Bone marrow (tissue), 2 donors: ENCODE measurements around the gene ERVH48-1.
"Not testable (repeated sequence)": the region's sequence is repeated elsewhere in the genome, so short reads cannot be mapped to it uniquely, and the experiment has no call there.

Source experiments
- DNase-seq, 2 donors: peaks; one replicate each; lab custom pipeline; 2025; lab: John Stamatoyannopoulos, UW

The ERVH48-1 gene

DNA sequence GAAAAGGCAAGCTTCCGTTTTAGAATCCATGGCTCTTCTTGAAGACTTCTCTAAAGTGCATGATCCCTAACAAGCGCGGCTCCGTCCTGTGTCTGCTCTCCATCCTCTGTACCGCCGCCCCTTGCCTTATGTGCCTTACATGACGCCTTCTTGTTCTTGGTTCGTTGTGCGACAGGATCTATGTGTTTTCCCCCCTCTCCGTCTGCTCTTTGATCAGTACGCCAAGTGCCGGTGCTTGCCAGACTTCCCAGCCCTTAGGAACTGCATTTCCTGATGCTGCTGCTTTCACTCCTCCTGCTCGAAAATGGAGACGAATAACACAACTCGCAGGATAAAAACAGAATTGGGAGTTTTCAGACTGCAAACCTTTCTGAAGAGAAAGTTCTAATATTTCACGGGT lies 19.2 kb downstream of the ERVH48-1 start:
- DNase-seq: no peak

DNA sequence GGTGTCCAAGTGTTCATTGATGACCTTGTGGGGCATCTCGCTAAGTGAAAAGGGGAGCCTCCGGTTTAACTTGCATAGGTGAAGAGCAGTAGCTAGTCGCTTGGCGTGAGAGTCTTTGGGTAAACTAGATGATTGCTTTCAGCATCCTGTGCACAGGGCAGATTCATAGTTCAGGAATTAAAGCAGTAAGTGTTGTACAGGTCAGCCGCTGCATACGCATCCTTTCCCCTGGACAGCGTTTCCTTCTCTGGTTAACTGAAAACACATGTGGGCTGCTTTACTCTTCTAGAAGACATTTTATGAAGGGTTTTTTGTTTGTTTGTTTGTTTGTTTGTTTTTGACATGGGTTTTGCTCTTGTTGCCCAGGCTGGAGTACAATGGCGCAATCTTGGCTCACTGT lies 20.2 kb downstream of the ERVH48-1 start:
- DNase-seq: no peak

DNA sequence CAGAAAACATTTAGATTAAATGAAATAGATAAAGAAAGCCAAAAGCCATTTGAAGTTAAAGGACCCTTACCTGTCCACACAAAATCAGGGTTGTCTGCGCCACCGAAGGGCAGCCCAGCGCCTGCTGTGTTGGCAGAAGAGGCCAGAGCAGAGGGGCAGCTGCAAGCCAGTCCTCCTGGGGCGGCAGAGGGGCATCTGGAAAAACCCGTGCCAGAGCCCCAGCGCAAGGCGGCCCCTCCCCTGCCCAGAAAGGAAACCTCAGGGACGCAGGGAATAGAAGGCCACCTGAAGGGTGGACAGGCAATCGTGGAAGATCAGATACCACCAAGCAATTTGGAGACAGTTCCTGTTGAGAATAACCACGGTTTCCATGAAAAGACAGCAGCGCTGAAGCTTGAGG lies 21.6 kb downstream of the ERVH48-1 start:
- no peak for DNase-seq

DNA sequence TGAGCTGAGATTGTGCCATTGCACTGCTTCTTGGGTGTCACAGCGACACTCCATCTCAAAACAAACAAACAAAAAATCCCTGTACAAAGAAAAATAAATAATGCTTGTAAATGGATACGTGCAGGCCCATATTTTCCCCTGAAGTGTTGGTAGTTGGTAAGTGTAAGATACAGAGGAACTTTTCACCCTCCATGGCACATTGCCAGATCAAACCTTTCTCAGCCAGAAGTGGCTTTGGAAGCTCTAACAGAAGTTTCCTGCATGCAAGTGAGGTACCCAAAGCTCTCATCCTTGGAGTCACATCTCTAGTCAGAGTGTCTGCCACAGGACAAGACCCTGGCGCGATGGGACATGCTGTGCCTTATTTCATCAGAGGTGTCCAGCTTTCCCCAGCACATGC lies 25.0 kb downstream of the ERVH48-1 start:
- DNase-seq: no peak

DNA sequence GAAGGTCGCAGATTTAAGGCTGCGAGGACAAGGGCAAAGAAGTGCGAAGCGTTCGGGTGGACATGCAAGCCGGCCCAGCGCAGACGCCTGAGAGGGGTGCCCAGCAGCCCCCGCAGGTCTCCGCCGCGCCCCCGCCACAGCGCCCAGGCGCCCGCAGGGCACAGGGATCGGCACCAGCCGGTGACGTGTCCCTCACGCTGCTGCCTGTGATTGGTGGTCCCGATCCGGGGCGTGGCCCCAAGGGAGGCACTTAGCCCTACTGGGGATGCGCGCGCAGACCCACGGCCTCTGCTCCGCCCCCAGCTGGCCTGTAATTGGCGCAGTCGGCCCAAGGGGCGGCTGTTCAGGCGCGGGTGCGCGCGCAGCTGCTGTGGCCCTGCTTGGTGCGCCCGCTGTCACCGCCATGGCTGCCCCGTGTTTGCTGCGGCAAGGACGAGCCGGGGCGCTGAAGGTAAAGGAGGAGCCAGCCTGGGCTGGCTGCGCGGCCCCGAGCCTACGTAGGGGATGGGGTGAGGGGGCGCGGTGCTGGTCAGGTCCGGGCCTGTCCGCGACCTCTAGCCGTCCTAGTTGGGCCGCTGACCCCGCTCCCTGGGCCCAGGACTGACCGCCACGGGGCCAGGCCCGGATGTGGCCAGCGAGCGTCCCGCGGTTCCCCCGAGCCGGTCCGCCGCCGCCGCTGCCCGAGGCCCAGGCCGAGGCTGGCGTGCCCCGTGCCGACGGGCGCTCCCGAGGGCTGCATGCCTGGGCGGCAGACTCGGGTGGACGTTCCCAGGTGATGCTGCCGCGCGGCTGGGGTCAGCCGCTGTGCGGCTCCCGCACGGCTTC lies 32.3 kb downstream of the ERVH48-1 start, which contains the start of gene NDUFV3:
TSS of gene NDUFV3 (plus strand) at position 379 of the 825 bp plus-strand sequence. CDS start at position 404, 25 bp downstream.
- peak; percentile 96 to 97 for DNase-seq

DNA sequence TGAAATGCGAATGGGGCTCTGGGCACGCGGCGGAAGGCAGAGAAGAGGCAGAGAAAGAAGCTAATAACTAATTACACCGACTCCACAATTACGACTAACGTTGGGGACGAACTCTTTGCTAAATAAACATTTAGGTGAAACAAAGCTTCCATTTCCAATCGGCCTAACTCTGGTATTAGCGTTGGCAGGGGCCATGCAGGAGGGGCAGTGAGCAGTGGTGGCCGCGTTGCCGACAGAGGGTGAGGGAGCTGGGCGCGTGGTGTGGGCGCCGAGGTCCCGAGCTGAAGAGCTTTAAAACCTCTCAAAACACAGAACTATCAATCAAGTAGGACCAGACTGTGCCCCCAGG lies 32.9 kb downstream of the ERVH48-1 start:
- no peak for DNase-seq

DNA sequence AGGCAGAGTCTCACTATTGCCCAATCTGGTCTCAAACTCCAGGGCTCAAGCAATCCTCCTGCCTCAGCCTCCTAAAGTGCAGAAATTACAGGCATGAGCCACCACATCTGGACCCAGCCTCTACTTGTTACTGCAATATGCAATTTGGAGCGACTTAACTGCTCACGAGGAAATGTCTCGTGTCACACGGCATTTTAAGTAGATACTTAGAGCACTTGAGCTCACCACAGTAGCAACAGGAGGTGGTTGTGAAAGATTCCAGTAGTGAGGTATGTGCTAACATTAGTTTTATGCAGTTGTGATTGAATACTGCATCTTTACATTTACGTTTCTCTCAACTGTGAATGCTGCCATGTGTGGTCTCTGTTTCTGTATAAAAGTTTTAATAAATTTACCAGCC lies 38.1 kb downstream of the ERVH48-1 start:
- no peak for DNase-seq

DNA sequence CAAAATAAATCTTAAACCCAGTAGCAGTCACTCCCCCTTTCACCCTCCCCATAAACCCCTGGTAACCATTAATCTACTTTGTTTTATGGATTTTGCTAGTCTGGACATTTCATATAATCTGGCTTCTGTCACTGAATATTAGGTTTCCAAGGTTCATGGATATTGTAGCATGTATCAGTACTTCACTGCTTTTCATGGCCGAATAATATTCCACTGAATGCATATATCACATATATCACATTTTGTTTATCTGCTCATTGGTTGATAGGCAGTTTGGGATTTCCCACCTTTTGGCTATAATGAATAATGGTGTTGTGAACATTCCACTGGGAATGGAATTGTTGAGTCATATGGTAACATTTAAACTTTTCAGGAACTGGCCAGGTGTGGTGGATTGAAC lies 41.5 kb downstream of the ERVH48-1 start:
- DNase-seq: no peak

DNA sequence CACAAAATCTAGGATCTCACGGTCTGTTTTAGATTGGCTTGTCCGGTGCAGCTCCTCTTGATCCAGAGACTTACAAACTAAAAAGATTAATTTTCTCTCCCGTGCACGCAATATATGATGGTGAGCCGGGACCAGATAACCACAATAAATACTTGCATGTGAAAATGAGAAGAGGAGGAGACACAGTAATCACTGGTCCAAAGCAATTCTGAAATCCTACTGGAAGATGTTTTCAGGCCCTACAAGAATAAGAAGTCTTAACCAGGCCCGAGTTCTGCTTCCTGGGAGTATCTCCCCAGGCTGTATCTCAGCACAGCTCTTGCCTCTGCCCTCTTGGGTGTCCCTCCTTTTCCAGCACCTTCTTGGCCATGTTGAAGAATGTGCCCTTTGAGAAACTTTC lies 45.1 kb downstream of the ERVH48-1 start:
- no peak for DNase-seq

DNA sequence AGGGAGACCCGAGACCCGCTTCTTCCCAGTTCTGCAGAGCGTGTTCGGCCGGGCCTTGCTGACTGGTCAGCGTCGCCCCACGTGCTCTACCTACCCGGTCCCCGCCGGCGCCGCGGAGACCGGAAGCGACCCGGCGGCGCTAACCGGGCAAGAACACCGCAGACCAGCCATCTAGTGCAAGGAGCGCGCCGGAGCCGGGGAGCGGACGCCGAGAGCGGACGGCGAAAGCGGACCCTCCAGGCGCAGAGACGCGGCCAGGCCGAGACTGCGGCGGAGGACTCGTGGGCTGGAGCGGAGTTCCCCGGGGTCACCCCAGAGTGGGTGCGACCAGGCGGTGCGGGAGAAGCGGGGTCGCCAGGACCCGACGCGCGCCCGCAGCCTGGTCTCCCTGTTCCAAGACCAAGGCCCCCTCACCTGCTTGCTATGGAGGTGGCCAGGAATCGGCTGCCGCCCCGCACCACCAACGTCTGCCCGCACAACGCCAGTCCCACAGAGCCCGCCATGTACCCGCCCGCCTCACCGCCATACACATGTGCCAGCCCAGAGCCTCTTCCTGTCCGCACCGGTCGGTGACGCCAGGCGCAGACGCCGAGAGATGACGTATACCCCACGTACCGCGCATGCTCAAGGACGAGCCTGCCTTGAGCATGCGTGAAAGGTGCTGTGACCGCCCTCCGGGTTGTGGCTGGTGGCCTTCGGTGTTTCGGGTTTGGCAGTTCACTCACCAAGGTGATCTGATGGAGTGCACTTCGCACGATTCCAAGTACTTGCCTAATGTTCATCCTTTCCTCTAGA lies 46.2 kb downstream of the ERVH48-1 start, which contains the start of gene WDR4:
TSS of gene WDR4 (minus strand) at position 547 of the 795 bp plus-strand sequence. CDS start at position 503, 44 bp downstream.
- peak; percentile 94 for DNase-seq

DNA sequence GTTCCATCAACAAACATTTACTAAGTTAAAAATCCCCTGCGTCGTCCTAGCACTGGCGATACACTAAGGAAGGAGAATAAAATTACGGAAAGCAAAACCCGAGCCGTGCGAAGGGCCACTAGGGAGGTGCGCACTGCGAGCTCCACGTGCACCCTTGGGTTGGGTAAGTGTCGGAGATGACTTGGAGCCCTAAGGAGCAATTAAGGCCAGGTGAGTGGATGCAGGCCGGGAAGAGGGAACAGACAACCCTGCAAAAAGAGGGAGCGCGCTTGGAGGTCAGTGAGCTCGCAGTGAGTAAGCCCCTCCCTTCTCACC lies 46.8 kb downstream of the ERVH48-1 start:
- peak in 1 of 2 donors; percentile 13 for DNase-seq

DNA sequence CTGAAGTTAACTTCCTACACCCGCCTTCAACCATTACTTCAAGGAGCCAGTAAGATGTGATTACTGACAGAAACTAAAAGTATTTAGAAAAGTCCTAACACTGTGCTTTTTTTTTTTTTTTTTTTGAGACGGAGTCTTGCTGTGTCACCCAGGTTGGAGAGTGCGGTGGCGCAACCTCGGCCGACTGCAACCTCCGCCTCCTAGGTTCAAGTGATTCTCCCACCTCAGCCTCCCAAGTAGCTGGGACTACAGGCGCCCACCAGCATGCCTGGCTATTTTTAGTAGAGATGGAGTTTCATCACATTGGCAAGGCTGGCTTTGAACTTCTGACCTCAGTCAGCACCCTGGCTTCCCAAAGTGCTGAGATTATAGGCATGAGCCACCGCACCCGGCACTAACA lies 49.6 kb downstream of the ERVH48-1 start:
- not testable (repeated sequence) for DNase-seq

DNA sequence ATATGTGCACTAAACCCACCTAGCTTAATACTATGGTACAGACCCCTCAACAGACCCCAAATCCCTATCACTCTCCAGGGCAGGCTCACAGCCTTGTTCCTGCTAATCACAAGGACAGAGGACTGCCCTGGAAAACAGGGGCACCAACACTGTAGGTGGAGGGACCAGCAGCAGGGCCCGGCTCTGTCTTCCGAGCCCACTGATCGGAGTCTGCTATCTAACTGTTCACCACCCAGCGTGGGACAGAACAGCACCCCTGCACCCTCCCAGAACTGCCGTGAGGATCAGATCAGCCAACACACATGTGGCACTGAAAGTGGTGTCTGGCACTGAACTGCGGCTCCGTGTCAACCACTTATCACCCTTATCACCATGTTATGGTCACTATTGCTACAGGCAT lies 52.3 kb downstream of the ERVH48-1 start:
- no peak for DNase-seq

DNA sequence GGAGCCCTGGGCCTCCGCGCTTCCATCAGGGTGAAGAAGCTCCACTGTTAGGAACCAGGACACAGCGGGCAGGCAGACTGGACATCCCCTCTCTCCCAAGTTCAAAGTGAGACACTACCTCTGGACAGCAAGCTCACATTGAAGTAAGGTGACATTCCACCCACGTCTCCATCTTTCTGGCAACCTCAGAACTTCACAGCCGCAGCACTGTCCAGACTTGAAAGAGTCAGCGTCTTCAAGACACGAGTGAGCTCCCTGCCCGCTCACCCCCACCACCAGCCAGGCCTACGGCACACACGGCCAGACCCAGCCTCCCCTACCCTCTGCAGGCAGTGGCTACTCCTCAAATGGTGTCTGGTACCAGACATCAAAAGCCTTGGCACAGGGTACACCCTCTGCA lies 57.2 kb downstream of the ERVH48-1 start:
- no peak for DNase-seq
